ENCODE results near the gene BEND6.

- TF ChIP-seq MYC (IDR thresholded peaks at IDR 0.05; ENCODE audit: low read depth, low read length): no peak
- TF ChIP-seq, protein P1, sequence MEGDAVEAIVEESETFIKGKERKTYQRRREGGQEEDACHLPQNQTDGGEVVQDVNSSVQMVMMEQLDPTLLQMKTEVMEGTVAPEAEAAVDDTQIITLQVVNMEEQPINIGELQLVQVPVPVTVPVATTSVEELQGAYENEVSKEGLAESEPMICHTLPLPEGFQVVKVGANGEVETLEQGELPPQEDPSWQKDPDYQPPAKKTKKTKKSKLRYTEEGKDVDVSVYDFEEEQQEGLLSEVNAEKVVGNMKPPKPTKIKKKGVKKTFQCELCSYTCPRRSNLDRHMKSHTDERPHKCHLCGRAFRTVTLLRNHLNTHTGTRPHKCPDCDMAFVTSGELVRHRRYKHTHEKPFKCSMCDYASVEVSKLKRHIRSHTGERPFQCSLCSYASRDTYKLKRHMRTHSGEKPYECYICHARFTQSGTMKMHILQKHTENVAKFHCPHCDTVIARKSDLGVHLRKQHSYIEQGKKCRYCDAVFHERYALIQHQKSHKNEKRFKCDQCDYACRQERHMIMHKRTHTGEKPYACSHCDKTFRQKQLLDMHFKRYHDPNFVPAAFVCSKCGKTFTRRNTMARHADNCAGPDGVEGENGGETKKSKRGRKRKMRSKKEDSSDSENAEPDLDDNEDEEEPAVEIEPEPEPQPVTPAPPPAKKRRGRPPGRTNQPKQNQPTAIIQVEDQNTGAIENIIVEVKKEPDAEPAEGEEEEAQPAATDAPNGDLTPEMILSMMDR (IDR thresholded peaks at IDR 0.05; ENCODE audit: low read depth, low read length): no peak
- TF ChIP-seq POLR2A (IDR thresholded peaks at IDR 0.05; ENCODE audit: extremely low read depth, insufficient read length): no peak
Observed at GRCh38 chr6:57035549-57035948, 80.6 kb downstream of the BEND6 start.
